K562 (cell line): ENCODE data around the gene PPIL4. TPM values are rescaled to one million over a fixed set of nuclear protein-coding genes. Genes with fewer than 3 reads are reported as not detected.

Experiments used
- EP400 ChIP-seq: fragments of 450-650 bp; IDR thresholded peaks from 2 replicates; pipeline ENCODE4 v1.6.1; 2017; ENCODE audit warnings: antibody characterized with exemption, mild to moderate bottlenecking, moderate library complexity
- FOSL1 ChIP-seq: fragments of 200-800 bp; sonication (Bioruptor generic); conservative IDR thresholded peaks from 2 replicates; pipeline ENCODE4 v1.6.1; 2016; ENCODE audit warnings: missing genetic modification characterization, missing compliant biosample characterization
- HMG20B ChIP-seq: fragments of 250-450 bp; sonication (Bioruptor Pico); IDR thresholded peaks from 2 replicates; pipeline ENCODE4 v1.5.0; 2021; ENCODE audit warnings: mild to moderate bottlenecking
- LEF1 ChIP-seq: fragments of 450-650 bp; IDR thresholded peaks from 2 replicates; pipeline ENCODE4 v1.6.1; 2016; ENCODE audit warnings: mild to moderate bottlenecking
- MBD2 ChIP-seq: sonication (generic); IDR thresholded peaks from 2 replicates; pipeline ENCODE4 v1.6.1; 2016; ENCODE audit warnings: low read depth, borderline replicate concordance
- RB1 ChIP-seq: fragments of 450-650 bp; IDR thresholded peaks from 2 replicates; pipeline ENCODE4 v1.6.1; 2017; ENCODE audit warnings: low read depth, mild to moderate bottlenecking
- RCOR1 ChIP-seq, 2 experiments: IDR thresholded peaks; 2 replicates each; pipeline ENCODE4 v1.6.1; 2012; ENCODE audit warnings: low read depth in 2 of 2, low read length in 2 of 2, borderline replicate concordance in 1 of 2, improper control_type of control experiment in 1 of 2
- SP1 ChIP-seq: sonication (generic); formaldehyde crosslinking; IDR thresholded peaks from 2 replicates; pipeline ENCODE4 v1.8.1; 2022; ENCODE audit warnings: mild to moderate bottlenecking, missing genetic modification reagents
- SRF ChIP-seq, 2 experiments: fragments of 250-450, 450-650 bp in 1 of 2; sonication (Bioruptor Pico) in 1 of 2; sonication (generic) in 1 of 2; formaldehyde crosslinking; IDR thresholded peaks; 2 replicates each; pipeline versions ENCODE4 v1.5.0 to v1.5.1; 2020 to 2022; ENCODE audit warnings: mild to moderate bottlenecking in 1 of 2, missing genetic modification reagents in 1 of 2
- TAF1 ChIP-seq: IDR thresholded peaks from 2 replicates; pipeline ENCODE4 v1.6.1; 2011; ENCODE audit warnings: mild to moderate bottlenecking, low read length, moderate library complexity; ENCODE audit not compliant: insufficient read depth, control insufficient read depth, severe bottlenecking; ENCODE audit errors: extremely low read depth
- XRCC3 ChIP-seq: fragments of 450-650 bp; IDR thresholded peaks from 2 replicates; pipeline ENCODE4 v1.6.1; 2017; ENCODE audit warnings: mild to moderate bottlenecking, moderate library complexity
- ZNF354B ChIP-seq: fragments of 250-450 bp; sonication (Bioruptor Pico); IDR thresholded peaks from 2 replicates; pipeline ENCODE4 v1.4.0; 2020
- polyA plus RNA-seq, 8 experiments: library from polyadenylated mRNA; depleted of rRNA in 4 of 8; stranded (reverse) in 5 of 8; unstranded in 3 of 8; fragments of >200 nt; fragmentation: Nextera tagmentation in 2 of 8; fragmentation: Illumina TruSeq in 1 of 8; extraction: Ambion mirVana in 2 of 8; extraction: Trizol in 1 of 8; gene quantifications; 2 replicates each; pipeline versions ENCODE4 v1.2.1 to v1.2.3, GENCODE V29; 2011 to 2014; ENCODE audit warnings: inconsistent platforms in 1 of 8, missing spikeins in 1 of 8
- total RNA-seq, 7 experiments: library from RNA; depleted of rRNA in 6 of 7; stranded (reverse); fragments of >200 nt in 6 of 7; fragmentation: Illumina TruSeq in 2 of 7; extraction: Trizol in 2 of 7; gene quantifications; 2 replicates each; pipeline versions ENCODE4 v1.2.1 to v1.2.3, GENCODE V29; 2011 to 2021; ENCODE audit warnings: low replicate concordance in 1 of 7
- TF ChIP-seq, protein P1 (sequence below), 2 experiments: fragments of 450-650 bp in 1 of 2; sonication (generic) in 1 of 2; formaldehyde crosslinking in 1 of 2; IDR thresholded peaks; 2 replicates each; pipeline versions ENCODE4 v1.7.1 to v1.9.0; 2016 to 2022; ENCODE audit warnings: inconsistent platforms in 1 of 2, mild to moderate bottlenecking in 1 of 2, missing genetic modification reagents in 1 of 2
- TF ChIP-seq, protein P2 (sequence below): fragments of 250-450 bp; sonication (Bioruptor Pico); IDR thresholded peaks from 2 replicates; pipeline ENCODE4 v1.8.0; 2021; ENCODE audit warnings: moderate library complexity, mild to moderate bottlenecking, inconsistent platforms
- TF ChIP-seq, protein P3 (sequence below), 2 experiments: fragments of 450-650 bp; conservative IDR thresholded peaks; 2 replicates each; pipeline ENCODE4 v1.6.1; 2017; ENCODE audit warnings: mild to moderate bottlenecking in 2 of 2, moderate library complexity in 2 of 2

PPIL4 gene
- total and polyA plus RNA-seq, 9 of the 15 experiments (the other 6 are each of a cell fraction or from before 2014, with no cell fraction given), result 14.5 to 55.2 (median 45.9) TPM

DNA sequence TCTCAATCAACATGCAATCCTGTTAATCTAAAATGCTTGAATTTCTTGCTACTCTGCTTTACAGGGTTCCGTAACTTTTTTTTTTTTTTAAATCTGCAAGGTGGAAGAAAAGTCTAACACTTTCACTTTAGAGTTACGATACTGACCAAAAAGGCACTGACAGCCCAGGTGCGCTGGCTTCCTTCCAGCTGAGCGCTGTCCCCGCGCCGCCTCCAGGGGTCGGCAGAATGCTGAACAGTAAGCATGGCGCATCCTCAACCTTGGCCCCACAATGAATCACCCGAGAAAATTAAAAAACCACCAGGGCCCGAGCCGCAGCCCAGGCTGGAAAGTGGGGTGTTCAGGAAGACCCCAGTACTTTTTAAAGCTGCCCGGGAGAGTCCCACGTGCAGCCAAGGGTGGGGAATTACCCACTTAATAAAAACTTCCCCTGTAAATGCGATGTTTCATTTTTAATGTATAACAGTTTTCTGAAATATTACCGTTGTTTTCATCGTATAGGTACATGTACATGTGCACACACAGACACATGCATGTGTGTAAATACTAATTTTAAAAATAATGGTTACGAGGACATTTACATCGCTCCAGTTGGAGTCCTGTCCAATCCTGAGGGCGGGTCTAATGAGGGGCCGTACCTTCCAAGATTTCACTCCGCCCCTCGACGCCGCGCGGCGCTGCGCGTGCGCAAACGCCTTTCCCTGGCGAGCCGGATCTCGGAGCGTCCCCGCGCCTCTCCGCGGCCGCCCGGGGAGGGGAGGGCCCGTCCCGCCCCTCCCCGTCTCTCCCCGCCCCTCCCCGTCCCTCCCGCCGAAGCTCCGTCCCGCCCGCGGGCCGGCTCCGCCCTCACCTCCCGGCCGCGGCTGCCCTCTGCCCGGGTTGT lies 19.9 kb upstream of the PPIL4 start, which contains the start of gene GINM1 (continued):
- TF ChIP-seq, protein P1, sequence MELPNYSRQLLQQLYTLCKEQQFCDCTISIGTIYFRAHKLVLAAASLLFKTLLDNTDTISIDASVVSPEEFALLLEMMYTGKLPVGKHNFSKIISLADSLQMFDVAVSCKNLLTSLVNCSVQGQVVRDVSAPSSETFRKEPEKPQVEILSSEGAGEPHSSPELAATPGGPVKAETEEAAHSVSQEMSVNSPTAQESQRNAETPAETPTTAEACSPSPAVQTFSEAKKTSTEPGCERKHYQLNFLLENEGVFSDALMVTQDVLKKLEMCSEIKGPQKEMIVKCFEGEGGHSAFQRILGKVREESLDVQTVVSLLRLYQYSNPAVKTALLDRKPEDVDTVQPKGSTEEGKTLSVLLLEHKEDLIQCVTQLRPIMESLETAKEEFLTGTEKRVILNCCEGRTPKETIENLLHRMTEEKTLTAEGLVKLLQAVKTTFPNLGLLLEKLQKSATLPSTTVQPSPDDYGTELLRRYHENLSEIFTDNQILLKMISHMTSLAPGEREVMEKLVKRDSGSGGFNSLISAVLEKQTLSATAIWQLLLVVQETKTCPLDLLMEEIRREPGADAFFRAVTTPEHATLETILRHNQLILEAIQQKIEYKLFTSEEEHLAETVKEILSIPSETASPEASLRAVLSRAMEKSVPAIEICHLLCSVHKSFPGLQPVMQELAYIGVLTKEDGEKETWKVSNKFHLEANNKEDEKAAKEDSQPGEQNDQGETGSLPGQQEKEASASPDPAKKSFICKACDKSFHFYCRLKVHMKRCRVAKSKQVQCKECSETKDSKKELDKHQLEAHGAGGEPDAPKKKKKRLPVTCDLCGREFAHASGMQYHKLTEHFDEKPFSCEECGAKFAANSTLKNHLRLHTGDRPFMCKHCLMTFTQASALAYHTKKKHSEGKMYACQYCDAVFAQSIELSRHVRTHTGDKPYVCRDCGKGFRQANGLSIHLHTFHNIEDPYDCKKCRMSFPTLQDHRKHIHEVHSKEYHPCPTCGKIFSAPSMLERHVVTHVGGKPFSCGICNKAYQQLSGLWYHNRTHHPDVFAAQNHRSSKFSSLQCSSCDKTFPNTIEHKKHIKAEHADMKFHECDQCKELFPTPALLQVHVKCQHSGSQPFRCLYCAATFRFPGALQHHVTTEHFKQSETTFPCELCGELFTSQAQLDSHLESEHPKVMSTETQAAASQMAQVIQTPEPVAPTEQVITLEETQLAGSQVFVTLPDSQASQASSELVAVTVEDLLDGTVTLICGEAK (IDR thresholded peaks at IDR 0.05), result no peak; the same call in 1 of the 2 replicates
- TF ChIP-seq, protein P1 (CRISPR knock-in tag; IDR thresholded peaks at IDR 0.05), result no peak
- TF ChIP-seq HMG20B (no peak), LEF1 (peak; percentile 38; the same call in 1 of the 2 replicates), ZNF354B (no peak), EP400 (peak; percentile 59), RB1 (peak; percentile 65; the same call in 1 of the 2 replicates), RCOR1 (IDR thresholded peaks at IDR 0.05; ENCODE audit: borderline replicate concordance in 1 of 2, low read depth in 2 of 2, low read length in 2 of 2) (peak in 1 of 2 experiments; percentile 84; a peak in 1 of 4 replicates), FOSL1 (tag) (peak; percentile 86), SP1 (CRISPR knock-in tag) (peak; percentile 26; the same call in 1 of the 2 replicates), XRCC3 (no peak), TAF1 (peak; percentile 72), MBD2 (0 out of 2 replicates have a peak, but pooled peaks have one; percentile 18), SRF (CRISPR knock-in tag; IDR thresholded peaks at IDR 0.05) (peak in 1 of 2 experiments; percentile 54; a peak in 1 of 4 replicates)
- TF ChIP-seq, protein P2, sequence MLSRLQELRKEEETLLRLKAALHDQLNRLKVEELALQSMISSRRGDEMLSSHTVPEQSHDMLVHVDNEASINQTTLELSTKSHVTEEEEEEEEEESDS, result no peak
- TF ChIP-seq, protein P3, sequence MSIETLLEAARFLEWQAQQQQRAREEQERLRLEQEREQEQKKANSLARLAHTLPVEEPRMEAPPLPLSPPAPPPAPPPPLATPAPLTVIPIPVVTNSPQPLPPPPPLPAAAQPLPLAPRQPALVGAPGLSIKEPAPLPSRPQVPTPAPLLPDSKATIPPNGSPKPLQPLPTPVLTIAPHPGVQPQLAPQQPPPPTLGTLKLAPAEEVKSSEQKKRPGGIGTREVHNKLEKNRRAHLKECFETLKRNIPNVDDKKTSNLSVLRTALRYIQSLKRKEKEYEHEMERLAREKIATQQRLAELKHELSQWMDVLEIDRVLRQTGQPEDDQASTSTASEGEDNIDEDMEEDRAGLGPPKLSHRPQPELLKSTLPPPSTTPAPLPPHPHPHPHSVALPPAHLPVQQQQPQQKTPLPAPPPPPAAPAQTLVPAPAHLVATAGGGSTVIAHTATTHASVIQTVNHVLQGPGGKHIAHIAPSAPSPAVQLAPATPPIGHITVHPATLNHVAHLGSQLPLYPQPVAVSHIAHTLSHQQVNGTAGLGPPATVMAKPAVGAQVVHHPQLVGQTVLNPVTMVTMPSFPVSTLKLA (conservative IDR thresholded peaks at IDR 0.05), result peak; percentile 83 to 92
